GM18861 (cell line): ENCODE results near the gene CCT6B.

Experiments
- ATAC-seq: cut with Tn5 transposase; IDR thresholded peaks from one replicate; pipeline ENCODE4 v1.9.1; 2021; ENCODE audit not compliant: unreplicated experiment

CCT6B gene

DNA sequence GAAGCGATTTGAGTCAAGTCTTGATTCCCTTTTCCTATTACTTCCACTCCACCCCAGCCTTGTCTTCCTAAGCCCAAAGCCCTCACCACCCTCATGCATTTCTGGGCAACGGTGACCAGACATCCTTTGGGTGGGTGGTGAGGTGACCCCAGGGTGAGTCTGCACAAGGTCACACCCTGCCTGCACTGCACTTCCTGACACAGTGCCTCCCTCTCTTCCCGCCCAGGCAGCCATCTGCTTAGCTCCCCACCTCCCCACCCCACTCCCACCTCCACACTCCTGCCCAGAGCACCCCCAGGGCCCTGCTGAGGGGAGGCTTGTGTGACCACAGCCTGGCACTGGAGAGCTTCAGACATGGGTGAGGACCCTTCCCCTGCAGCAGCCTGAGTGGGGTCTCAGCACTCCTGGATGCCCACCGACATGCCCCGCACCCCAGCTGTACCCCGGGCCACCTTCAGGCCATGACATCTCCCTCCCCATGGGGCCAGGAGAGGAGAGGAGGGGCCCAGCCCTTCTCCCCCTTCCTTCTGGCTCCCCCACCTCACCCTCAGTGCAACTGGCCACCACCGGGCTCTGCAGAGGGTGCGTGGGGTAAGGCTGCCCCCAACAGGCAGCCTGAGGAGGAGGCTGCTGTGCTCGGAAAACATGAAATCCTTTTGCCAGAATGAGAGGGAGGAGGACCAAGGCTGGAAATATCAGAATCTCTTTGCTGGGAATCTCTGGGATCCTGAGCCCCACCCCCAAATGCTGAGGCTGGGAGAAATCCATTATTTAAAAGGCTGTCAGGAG lies 68.6 kb downstream of the CCT6B start:
- ATAC-seq = no peak

DNA sequence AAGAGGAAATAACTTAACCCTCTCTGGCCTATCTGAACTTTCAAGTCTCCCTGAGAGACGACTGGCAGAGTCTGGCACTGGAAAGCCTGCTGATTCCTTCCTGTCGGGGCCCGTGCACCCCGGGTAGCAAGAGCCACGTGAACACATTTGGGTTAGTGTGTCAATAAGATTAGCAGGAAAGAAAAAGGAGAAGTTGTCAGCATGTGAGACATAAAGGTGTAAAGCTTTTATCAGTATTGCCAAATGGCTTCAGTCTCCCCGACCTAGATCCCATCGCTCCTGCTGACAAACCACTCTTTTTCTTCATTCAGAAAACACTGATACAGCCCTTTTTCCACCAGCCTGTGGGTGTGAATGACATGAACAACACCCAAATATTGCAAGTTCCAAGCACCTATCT lies 74.4 kb downstream of the CCT6B start:
- no peak for ATAC-seq

DNA sequence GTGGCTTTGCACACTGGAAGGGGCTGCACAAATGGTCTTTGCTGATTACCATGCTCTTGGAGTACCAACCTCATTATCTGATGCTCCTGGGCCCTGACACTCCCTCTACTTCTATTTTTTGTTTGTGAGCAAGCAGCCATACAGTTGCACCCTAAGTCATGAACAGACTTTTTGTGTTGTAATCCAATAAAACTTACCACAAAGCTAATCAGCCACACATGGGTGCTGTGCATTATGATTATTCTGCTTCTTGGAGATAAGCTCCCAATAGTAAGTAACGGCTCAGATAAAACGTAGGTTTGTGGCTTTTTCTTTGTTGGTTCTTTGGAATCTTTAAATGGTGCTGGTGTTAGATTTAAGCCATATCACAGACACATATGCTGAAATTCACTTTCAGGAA lies 76.2 kb downstream of the CCT6B start:
- no peak for ATAC-seq

DNA sequence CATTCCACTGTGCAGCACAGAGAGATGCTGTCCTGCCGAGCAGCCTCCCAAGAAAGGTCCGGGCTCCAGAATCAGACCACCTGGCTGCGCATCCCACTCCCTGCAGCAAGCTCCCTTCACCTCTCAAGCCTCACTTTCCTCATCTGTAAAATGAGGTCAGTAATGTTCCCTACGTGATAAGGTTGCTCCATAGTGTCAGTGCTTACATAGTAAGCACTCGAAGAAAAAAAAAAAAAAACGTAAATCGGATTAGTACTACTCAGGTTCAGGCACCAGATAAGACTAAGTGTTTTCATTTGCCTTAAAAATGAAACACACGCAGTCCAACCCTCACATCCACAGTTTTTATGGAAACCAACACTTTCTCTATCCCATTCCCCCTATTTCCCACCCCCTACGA lies 76.7 kb downstream of the CCT6B start:
- no peak for ATAC-seq

DNA sequence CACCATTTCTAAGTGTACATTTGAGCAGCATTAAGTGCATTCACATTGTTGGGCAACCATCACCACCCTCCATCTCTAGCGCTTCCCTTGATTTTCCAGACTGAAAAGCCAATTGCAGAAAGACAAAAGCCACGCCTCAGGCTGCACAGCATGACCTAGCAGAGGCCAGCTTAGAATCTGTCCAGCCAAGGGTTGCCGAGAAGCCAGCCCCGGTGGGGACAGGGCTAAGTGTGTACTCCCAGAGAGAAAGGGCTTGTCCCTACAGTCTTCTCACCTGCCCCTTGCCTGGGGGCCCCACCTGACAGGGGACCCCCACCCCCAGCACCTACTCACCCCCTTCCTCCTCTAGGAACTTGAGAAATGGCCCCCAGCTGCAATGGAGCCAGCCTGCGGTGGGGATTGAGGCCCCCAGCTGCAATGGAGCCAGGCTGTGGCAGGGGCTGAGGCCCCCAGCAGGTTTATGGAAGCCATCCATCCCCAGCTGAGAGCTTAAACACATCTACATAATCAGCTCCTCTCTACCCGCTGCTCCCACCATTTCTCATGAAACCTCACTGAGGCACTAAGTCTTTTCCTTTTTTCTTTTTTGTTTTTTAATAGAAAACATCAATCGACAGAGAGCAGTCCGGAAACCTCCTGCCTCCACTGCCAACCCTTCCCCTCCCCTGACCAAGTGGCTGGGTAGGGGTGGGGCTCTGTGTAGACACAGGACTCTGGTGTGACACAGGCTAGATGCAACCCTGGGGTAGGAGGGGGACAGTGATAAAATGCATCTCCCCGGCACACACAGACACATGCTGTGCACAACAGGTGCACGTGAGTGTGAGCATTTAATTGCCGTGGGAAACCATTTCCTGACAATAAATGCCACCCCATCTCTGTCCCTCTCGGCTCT lies 77.9 kb downstream of the CCT6B start:
- ATAC-seq = no peak

DNA sequence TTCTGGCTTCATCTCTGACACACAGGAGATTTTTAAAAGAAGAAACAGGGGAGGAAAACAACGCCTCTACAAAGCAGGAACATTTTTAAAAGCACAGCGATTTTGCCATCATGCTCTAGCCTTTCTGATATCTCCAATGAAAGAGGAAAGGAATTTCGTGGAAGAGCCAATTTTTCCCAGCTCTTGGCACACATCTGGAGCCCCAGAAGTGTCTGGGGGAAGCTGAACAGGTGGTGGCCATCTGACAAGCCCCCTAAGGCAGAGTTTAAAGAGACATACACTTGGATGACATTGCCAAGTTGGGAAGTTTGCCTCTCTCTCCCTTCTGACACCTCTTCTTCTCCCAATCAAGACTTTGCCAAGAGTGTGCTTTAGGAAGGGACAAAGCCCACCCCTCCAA lies 82.1 kb downstream of the CCT6B start:
- no peak for ATAC-seq
